ENCODE results near the gene IL19.

Gene IL19

DNA sequence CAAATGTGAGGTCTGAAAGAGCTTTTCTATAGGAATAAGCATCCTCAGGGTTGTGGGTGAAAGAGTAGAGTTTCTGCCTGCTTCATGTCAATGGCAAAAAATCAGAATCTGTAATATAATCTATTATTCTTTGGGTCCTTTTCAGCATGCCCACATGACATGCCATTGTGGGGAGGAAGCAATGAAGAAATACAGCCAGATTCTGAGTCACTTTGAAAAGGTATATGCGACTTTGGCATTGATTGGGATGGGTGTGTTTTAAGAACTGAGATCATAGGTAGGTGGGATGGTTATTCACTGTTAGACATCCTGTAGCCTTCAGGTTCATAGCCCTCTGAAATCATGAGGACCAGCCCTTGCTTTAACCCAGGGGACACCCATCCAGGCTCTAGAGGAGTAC is 96.7 kb downstream of the IL19 start:
- DNase-seq: no peak

DNA sequence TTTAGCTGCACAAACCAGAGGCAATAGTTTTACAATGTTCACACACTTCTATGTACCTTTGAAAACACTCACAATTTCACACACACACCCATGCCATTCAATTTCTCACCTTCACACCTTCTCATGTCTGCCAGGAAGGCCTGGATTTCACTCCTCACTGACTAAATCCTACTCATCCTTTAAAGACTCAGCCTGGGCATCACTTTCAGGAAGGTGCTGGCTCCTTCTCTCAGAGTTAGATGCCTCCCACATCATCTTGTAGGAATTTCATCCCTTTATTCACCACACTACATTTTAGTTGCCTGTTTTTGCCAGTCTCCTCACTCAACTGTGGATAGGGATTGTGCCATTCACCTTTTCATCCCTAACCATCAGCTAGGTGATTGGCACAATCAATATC is 97.1 kb downstream of the IL19 start:
- no peak for DNase-seq

DNA sequence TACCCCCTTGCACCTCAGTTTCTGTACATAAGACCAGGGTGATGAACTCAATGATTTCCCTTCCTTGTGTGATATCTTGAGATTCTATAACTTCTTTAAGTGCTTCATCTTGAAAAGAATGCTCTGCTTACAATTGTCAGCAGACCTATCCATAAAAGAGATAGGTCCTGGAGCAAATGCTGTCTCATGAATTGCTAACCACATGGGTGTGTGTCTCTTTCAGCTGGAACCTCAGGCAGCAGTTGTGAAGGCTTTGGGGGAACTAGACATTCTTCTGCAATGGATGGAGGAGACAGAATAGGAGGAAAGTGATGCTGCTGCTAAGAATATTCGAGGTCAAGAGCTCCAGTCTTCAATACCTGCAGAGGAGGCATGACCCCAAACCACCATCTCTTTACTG is 97.7 kb downstream of the IL19 start:
- DNase-seq: no peak

DNA sequence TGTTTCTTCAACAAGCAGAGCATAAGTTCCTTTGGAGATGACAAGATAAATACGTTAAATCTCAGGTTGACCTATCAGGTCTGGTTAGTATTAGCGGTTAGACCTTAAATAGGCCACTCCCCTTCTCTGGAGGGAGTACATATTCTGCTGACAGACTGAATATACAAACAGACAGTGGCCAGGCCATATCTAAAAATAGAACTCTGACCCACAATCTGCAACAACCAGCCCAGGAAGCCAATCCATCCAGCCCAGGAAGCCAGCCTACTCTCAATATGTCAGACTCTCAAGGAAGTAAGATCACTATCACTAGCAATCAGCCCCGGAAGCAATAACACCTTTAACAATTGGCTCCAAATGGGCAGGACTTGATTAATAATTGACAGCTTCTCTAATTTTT is 101.6 kb downstream of the IL19 start:
- no peak for DNase-seq

DNA sequence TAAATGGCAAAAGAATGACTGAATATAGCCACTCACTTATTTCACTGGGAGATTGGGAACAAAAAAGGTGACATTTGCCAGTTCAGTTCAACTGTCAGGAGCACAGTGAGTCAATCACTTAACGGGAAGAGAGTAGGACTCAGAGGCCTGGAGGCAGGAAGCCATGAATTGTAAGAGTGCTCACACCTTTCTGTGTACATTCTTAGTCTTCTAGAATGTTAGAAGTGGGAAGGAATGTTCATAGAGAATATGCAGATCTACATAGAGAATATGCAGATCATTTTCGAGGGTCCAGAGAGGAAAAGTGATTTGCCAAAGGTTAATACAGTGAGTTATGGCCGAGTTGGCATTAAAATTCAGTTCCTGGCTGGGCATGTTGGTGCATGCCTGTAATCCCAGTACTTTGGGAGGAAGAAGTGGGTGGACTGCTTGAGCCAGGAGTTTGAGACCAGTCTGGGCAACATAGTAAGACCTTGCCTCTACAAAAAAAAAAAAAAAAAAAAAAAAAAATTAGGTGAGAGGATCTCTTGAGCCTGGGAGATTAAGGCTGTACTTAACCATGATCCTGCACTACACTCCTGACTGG is 103.1 kb downstream of the IL19 start:
- no peak for DNase-seq

DNA sequence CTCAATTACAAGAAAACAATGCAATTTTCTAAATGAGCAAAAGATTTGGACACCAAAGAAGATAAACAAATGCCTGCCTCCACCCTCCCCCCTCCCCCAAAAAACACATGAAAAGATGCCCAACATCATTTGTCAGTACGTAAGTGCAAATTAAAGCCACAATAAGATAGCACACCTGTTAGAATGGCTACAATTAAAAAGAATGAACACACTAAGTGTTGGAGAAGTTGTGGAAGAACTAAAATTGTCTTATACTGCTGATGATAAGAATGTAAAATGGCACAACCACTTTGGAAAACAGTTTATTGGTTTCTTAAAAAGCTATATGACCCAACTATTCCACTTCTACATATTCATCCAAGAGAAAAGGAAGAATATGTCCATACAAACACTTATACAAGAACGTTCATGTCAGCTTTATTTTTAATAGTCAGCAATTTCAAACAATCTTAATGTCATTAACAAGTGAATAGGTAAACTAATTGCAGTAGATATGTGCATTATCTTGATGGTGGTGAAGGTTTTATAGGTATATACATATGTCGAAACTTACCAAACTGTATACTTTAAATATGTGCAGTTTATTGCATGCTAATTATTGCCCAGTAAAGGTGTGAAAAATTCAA is 105.3 kb downstream of the IL19 start:
- no peak for DNase-seq

DNA sequence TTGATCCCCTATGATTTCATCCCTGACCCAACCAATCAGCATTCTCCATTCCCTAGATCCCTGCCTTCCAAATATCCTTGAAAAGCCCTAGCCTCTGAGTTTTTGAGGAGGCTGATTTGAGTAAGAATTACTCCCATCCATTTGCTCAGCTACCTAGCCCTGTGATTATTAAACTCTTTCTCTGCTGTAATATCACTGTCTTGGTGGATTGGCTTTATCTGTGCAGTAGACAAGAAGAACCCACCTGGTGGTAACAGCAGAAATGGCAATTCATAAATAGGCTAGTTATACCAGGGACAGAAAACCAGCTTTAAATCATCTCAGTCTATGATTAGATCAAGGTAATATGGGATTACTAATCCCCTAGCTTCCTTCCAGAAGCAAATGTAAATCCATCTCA is 107.9 kb downstream of the IL19 start:
- DNase-seq: no peak

DNA sequence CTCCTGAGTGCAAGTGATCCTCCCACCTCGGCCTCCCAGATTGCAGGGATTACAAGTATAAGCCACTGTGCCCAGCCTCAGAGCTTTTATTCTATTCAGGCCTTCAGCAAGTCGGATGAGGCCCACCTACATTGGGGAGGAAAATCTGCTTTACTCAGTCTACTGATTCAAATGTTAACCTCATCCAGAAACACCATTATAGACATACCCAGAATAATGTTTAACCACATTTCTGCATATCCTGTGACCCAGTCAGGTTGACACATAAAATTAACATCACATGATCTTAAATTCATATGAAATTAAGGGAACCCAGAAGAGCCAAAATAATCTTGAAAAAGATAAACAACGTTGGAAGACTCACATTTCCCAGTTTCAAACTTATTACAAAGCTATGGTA is 109.7 kb downstream of the IL19 start:
- no peak for DNase-seq

DNA sequence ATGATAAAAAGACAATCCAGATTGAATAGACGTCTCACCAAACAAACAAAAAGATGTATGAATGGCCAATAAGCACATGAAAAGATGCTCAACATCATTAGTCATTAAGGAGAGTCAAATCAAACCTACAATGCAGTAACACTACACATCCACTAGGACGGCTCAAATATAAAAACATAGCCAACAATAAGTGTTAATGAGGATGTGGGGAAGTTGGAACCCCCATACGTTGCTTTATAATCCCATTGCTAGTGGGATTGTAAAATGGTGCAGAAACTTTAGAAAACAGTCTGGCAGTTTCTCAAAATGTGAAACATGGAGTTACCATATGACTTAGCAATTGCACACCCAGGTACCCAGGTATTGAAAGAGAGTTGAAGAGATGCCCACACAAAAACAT is 112.0 kb downstream of the IL19 start:
- no peak for DNase-seq

DNA sequence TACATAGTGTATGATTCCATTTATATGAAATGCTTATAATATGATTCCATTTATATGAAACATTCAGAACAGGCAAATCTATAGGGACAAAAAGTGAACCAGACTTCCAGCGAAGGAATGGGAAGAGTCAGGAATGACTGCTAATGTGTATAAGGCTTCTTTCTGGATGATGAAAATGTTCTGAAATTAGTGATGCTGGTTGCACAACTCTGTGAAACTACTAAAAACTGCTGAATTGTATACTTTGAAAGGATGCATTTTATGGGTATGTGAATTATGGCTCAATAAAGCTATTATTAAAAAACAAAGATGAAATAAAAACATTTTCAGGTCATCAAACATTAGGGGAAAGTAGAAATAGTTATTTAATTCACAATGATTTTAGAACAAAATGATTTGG is 112.6 kb downstream of the IL19 start:
- no peak for DNase-seq

DNA sequence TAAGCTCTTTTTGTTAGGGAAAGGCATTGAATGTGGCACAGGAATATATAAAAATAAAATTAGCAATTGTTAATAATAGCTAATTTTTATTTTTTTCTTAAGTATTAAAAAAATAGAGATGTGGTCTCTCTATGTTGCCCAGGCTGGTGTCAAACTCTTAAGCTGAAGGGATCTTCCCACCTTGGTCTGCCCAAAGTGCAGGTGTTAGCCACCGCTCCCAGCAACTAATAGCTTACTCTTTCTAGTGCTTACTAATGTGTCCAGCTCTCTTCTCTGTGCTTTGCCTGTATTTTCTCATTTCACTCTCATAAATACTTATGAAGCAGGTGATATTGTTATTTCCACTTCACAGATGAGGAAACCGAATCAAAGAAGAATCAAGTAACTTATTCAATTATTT is 113.3 kb downstream of the IL19 start:
- DNase-seq: no peak

DNA sequence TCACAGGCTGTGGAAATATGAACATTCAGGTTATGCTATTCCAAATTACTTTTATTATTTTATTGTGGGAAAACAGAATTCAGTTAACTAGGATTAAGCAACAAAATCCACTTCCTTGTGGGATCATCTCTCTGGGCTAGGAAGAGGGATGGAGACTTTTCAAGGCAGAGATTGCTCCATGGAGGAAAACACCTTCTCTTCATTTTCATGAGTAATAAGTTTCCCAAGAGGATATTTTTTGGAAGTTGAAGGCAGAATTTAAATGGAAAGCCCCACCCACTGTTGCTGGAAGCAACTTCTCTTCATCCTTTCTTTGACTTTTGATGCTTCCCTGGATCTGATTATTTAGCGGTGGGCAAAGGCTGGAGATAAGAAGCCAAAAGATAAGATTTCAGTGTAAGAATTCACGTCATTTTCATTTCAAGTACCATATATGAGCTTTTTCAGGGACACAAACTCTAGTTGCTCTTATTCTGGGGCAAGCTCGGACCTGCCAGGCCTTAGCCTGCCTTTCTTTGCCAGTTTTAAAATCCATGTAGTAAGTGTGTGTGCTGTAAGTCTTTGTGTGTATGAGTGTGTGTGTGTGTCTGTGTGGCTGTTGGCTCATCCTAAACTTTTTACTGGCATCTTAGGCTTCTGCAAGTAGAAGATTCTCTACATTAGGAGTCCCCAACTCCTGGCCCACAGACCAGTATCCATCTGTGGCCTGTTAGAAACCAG is 114.9 kb downstream of the IL19 start:
- no peak for DNase-seq

DNA sequence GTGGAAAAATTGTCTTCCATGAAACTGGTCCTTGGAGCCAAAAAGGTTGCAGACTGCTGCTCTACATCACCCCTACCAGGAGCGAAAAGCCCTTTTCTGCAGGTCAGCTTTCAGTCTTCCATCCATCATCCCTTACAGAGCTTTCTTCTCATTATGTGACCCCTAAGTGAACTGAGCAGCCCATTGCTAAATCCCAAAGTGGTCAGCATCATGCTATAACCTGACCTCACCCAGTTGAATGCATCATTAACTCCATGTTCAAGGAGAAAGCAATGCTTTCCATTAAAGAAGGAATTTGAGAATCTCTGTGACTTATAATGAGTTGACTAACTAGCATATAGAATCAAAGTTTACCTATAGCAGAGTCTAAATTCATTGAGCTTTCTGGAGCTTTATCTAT is 116.3 kb downstream of the IL19 start:
- DNase-seq: no peak

DNA sequence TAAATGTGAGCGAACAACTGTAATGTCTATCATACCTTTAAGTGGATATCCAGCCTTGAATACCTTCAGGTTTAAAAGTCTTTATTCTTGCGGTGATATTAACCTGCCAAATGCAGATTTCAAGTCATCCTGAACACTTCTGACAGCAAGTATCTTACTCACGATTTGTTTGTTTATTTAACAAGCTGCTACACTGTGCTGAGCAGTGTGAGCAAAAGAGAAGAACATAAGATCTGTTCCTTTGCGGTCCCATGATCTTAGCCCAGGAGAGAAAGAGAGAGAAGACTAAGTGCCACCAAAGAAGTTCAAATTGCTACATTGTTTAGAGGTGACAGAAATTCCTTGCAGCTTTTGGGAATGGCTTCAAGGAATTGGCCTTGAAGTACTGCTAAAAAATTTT is 117.1 kb downstream of the IL19 start:
- no peak for DNase-seq

DNA sequence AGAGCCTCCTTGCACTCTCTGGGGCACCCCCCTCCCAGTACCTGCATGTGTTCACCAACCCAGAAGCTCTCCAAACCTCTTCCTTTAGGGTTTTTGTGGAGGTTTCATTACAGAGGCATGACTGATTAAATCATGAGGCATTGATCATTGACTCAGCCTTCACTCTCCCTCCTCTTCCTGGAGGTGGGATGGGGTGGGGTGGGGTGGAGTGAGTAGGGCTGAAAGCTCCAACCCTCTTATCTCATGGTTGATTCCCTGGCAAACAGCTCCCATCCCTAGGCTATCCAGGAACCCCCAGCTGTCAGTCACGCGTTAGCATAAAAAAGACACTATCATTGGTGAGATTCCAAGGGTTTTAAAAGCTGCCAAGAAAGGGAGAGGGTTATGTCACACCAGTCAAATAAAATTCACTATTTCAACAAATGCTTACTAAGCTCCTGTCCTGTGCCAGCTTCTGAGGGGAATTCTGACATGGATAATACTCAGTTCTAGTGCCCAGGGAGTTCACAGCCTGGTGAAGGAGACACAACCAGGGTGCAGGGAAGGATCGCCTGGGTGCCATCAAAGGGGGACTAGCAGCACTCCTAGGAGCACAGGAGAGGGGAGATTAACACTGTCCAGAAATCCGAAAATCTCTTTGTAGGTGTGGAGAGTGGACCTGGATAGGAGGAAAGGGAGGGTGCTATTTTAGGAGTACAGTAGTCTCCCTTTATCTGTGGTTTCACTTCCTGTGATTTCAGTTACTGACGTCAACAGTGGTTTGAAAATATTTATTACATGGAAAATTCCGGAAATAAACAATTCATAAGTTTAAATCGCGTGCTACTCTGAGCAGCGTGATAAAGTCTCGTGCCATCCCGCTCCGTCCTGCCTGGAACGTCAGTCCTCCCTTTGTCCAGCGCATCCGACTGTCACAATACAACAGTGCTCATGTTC is 119.8 kb downstream of the IL19 start:
- DNase-seq: no peak

DNA sequence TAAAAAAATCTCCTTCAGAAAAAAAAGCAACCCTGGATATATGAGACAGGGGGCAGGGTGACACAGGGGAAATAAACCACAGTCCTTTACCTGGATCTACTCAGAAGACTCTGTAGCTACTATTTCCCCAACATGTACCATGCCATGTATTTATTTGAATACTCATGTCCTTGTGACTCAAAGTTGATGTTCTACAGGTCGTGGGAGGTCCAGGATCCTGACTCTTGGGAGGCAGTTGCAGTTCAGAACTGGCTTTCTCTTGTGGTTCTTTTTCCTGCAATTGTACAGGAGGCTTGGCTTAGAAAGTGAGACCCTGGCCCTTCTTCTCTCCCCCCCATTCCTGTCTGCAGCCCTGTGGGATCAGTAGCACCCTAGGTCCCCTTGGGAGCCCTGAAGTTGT is 120.8 kb downstream of the IL19 start:
- no peak for DNase-seq
